Left kidney (tissue), 2 donors: Measurements from ENCODE around the gene NKX1-1. TPM values are rescaled to one million over a fixed set of nuclear protein-coding genes. Genes with fewer than 3 reads are reported as not detected.

ENCODE experiments used
- DNase-seq: peaks from one replicate; pipeline ENCODE4 v3.0.0-alpha.2; 2013
- polyA plus RNA-seq: library from polyadenylated mRNA; unstranded; fragments of 120-200 nt; gene quantifications from one replicate; pipeline ENCODE4 v1.2.1, GENCODE V29; 2013; ENCODE audit not compliant: insufficient read length

NKX1-1 gene
- polyA plus RNA-seq, 1 donor: not detected

DNA sequence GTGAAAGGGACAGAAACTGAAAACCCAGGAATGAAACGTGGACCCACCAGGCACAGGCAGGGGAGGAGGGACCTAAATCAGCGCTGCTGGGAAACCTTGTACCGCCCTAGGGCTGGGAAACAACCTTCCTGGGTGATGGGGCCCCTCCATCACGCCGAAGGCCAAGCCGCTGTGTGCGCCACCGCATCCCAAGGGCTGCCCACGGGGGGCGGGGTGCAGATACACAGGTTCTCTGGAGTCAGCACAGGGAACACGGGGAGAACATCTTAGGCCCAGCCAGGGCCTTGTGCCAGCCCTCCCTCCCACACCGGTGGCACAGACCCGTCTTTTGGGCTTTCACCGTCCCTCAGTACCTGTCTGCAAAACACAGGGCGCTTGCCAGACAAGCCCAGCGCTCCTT is 46.3 kb downstream of the NKX1-1 start:
- DNase-seq: no peak

DNA sequence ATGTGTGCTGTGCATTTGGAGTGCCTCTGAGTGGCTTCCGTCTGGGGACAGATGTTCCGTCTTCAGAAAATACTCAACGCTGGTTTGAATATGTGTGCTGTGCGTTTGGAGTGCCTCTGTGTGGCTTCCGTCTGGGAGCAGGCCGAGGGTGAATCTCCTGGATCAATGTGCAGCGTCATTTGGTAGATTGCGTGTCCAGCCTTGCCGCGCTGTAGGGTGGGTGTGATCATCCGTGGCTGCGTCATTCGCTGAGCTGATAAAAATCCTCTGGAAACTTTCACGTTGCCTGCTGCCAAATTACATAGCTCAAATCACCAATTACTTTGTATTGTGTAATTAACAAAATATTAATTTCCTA is 47.1 kb downstream of the NKX1-1 start:
- DNase-seq: no peak

DNA sequence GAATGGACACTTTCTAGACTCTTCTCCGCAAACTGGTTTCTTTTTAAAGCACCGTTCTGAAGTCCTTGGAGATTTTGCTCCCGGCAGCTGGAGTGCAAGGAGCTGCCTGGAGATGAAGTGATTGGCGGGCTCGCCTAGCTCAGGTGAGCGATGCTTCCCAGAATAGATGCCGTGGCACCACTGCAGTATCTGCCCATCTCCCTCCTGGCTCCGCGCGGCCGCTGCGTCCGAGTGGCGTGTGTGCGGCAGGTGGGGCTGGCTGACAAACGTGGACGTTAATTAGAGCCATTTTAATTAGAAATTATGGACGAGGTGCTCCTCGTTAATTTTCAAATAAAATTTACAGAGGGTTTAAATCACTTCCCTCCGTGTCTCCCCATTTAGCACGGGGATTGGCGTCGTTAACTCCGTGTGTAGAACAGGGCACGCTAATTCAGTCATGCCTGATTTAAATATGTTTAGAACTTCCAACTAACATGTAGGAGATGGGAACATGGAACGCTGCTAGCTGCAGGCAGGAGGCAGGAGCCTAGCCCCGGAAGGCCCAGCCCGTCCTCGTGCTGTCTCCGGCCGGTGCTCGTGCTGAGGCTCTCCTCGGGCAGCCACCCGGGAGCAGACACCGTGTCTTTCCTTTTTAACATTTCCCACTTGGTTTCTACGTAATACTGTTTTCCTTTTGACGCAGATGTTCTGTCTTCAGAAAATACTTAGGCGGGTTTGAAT is 47.7 kb downstream of the NKX1-1 start:
- DNase-seq: no peak

GRCh38 chr4:1357356-1358248 is 48.6 kb downstream of the NKX1-1 start:
- no peak for DNase-seq

DNA sequence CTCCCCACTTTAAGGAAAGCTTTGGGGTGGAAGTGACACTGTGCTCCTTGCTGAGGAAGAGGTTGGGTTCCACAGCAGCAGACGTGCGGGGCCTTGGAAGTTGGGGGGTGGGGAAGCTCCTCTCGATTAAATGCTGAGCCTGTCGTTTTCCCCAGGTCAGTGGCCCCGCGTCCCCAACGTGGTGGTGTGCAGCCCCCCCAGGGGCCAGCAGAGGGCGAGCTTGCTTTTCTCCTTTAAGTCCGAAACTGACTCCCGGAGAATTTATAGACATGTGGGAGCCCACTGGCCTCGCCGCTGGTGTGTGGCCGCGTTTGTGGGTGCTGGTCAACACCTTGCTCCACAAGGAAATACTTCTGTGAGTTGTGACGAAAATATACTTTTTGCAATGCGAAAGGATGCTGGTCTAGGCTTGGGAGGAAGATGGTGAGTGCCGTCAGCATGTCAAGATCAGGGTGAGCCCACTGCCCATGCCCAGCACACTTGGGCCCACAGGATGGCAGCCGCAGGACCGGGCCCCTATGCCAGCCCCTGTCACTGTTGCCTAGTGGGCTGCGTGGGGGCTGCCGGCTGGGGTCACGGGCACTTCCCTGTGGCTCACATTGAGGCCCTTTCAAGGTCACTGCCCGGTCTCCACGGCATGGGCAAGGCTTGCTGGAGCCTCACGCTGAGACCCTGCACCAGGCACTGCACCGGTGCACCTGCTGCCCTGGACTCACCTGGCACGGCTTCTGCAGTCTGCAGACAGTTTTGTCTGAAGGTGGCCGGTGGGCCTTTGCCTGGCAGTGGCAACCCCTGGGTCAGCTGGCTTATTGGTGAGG is 49.9 kb downstream of the NKX1-1 start:
- peak; percentile 35 for DNase-seq

DNA sequence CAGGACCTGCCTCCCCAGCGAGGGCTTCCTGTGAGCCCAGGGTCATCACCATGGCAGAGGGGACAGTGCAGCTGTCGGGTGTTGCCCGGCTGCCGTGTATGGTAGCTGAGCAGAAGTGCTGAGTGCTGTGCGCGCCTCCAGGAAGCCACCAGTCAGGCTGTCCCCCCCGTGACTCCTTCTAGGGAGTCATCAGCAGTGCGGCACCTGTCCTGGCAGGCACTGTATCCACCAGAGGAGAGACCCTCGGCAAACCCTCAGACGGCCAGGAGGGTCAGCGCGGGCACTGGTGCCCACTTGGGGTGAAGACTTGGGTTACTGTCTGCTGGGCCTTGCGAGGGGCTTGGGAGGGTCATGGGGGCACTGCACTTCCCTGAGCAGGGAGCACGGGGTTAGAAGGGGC is 50.9 kb downstream of the NKX1-1 start:
- DNase-seq: no peak

DNA sequence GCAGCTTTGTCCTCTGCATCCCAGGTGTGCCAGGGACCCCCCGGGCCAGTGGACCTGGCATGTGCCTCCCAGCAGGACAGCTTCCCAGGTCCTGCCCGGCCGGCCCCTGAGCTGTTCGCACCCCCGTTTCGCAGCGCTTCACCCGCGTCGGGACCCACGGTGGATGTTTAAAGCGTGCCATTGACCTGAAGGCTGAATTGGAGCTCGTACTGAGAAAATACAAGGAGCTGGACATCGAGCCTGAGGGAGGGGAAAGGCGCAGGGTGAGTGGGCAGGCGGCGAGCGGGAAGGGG is 51.3 kb downstream of the NKX1-1 start:
- DNase-seq: no peak

GRCh38 chr4:1354136-1354982 is 51.9 kb downstream of the NKX1-1 start:
- DNase-seq: no peak

DNA sequence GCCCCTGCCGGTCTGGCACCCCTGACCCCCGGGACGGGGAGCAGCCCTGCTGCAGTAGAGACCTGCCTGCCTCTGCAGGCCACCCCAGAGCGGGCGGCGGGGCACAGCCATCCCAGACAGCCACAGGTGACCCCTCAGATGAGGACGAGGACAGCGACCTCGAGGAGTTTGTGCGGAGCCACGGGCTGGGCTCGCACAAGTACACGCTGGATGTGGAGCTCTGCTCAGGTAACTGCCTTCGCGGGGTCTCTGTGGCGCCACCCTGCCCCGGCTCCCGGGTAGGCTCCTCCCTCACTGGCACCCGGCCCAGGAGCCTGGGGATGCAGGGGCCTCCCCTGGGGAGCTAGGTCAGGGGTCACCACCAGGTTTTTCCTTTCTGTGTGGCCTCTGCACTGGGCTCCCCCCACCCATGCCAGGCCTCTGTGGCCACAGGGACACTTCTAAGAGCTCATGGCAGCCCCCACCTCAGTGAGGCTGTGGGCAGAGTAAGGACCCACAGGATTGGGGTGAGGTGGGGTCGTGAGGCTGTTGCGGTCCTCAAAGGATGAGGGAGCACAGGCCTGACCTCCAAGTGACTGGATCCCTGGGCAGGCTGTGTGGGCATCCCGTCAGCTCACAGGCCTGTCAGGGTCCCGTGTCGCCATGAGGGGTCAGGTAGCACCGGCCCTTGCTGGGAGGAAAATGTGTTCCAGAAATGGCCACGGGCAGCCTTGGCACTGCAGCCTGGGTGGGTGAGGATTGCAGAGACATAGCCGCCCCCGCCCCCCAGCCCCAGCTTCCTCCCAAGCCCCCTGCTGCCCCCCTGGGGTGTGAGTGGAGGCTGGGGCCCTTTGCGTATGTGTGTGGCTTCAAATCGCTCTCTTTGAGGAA is 52.8 kb downstream of the NKX1-1 start:
- DNase-seq: no peak

Other genes starting within 250 kb of the NKX1-1 start
- gene SPON2, start 233.9 kb downstream of the NKX1-1 start, polyA plus RNA-seq: 10.8 TPM
- 112 TPM for gene CTBP1, start 157.3 kb downstream of the NKX1-1 start, polyA plus RNA-seq
- 62.7 TPM for gene MAEA, start 116.6 kb downstream of the NKX1-1 start, polyA plus RNA-seq
- 16.2 TPM for gene UVSSA, start 59.2 kb downstream of the NKX1-1 start, polyA plus RNA-seq